Neural progenitor cell (in vitro differentiated cells): ENCODE data around the gene STARD9.
"Not testable (repeated sequence)": the region's sequence is repeated elsewhere in the genome, so short reads cannot be mapped to it uniquely, and the experiment has no call there.

Experiments
- CTCF ChIP-seq: fragments of 200-600 bp; sonication (generic); IDR thresholded peaks from 2 replicates; pipeline ENCODE4 v1.5.1; 2017; ENCODE audit warnings: antibody characterized with exemption, mild to moderate bottlenecking
- EZH2 ChIP-seq: fragments of 200-600 bp; sonication (generic); IDR thresholded peaks from 2 replicates; pipeline ENCODE4 v1.6.1; 2017; ENCODE audit warnings: antibody characterized with exemption, mild to moderate bottlenecking, moderate library complexity
- EZH2phosphoT487 ChIP-seq: fragments of 200-600 bp; sonication (generic); IDR thresholded peaks from 2 replicates; pipeline ENCODE4 v1.6.1; 2017; ENCODE audit warnings: antibody characterized with exemption

- TF ChIP-seq EZH2, CTCF, EZH2phosphoT487: not testable (repeated sequence)
Measured at GRCh38 chr15:42761813-42762212, 186.4 kb downstream of the STARD9 start.
